ENCODE measurements around the gene GLIPR1L1.

Gene GLIPR1L1

GRCh38 chr12:75334384-75335030 is at the start of gene GLIPR1L1 (continued):
- TF ChIP-seq ZBTB8A (tag by site-specific recombination; IDR thresholded peaks at IDR 0.05) = 0 out of 2 replicates have a peak, but pooled peaks have one; percentile 31
- TF ChIP-seq ZIC2 (tag by site-specific recombination; IDR thresholded peaks at IDR 0.05) = peak; percentile 64
- TF ChIP-seq SCRT2 (tag by site-specific recombination; IDR thresholded peaks at IDR 0.05) = peak; percentile 41; the same call in 1 of the 2 replicates
- no peak for TF ChIP-seq SALL2 (tag by site-specific recombination; IDR thresholded peaks at IDR 0.05; ENCODE audit: borderline replicate concordance)
- TF ChIP-seq ZNF571 (tag by site-specific recombination; IDR thresholded peaks at IDR 0.05) = no peak
- TF ChIP-seq SP2 (tag by site-specific recombination; IDR thresholded peaks at IDR 0.05) = no peak
- TF ChIP-seq ZNF449 (tag by site-specific recombination; IDR thresholded peaks at IDR 0.05) = peak; percentile 61; the same call in 1 of the 2 replicates
- no peak for TF ChIP-seq KLF1 (tag by site-specific recombination; IDR thresholded peaks at IDR 0.05)
- TF ChIP-seq KLF9 (tag by site-specific recombination; IDR thresholded peaks at IDR 0.05; ENCODE audit: low read depth) = no peak
- TF ChIP-seq ZNF16 (tag by site-specific recombination; IDR thresholded peaks at IDR 0.05; ENCODE audit: low read depth) = no peak
- no peak for TF ChIP-seq ZBTB1 (tag by site-specific recombination; IDR thresholded peaks at IDR 0.05)
- TF ChIP-seq ZBTB26 (tag by site-specific recombination; optimal IDR thresholded peaks at IDR 0.05) = peak; percentile 43
- TF ChIP-seq ZNF501 (tag by site-specific recombination; IDR thresholded peaks at IDR 0.05) = peak; percentile 47
- TF ChIP-seq ZNF624 (tag by site-specific recombination; IDR thresholded peaks at IDR 0.05) = no peak
- no peak for TF ChIP-seq KLF8 (tag by site-specific recombination; IDR thresholded peaks at IDR 0.05)
- TF ChIP-seq ZFHX2 (tag by site-specific recombination; conservative IDR thresholded peaks at IDR 0.05) = peak; percentile 87
- no peak for TF ChIP-seq FEZF1 (tag by site-specific recombination; IDR thresholded peaks at IDR 0.05)
- peak; percentile 93 for TF ChIP-seq ZNF660 (tag by site-specific recombination; IDR thresholded peaks at IDR 0.05)
- 0 out of 2 replicates have a peak, but pooled peaks have one; percentile 9 for TF ChIP-seq ZBTB11 (tag by site-specific recombination; conservative IDR thresholded peaks at IDR 0.05; ENCODE audit: low read depth)
- TF ChIP-seq EGR2 (tag by site-specific recombination; IDR thresholded peaks at IDR 0.05; ENCODE audit: low read depth) = peak; percentile 61
- peak; percentile 79; the same call in 1 of the 2 replicates for TF ChIP-seq TRIM28 (IDR thresholded peaks at IDR 0.05; ENCODE audit: borderline replicate concordance, low read length)
- 0 out of 2 replicates have a peak, but pooled peaks have one; percentile 31 for TF ChIP-seq ZNF366 (tag by site-specific recombination; conservative IDR thresholded peaks at IDR 0.05)
- no peak for TF ChIP-seq ZBTB48 (tag by site-specific recombination; IDR thresholded peaks at IDR 0.05)
- peak; percentile 80 for TF ChIP-seq ZNF2 (tag by site-specific recombination; IDR thresholded peaks at IDR 0.05)
- no peak for TF ChIP-seq KLF7 (tag by site-specific recombination; IDR thresholded peaks at IDR 0.05; ENCODE audit: borderline replicate concordance)
- peak; percentile 69 for TF ChIP-seq PATZ1 (tag by site-specific recombination; IDR thresholded peaks at IDR 0.05)
- TF ChIP-seq SCRT1 (tag by site-specific recombination; IDR thresholded peaks at IDR 0.05; ENCODE audit: borderline replicate concordance) = no peak
- TF ChIP-seq ZNF692 (tag by site-specific recombination; IDR thresholded peaks at IDR 0.05) = peak; percentile 38; the same call in 1 of the 2 replicates
- TF ChIP-seq ZNF239 (tag by site-specific recombination; IDR thresholded peaks at IDR 0.05) = no peak
- TF ChIP-seq KLF17 (tag by site-specific recombination; IDR thresholded peaks at IDR 0.05) = 0 out of 2 replicates have a peak, but pooled peaks have one; percentile 36
